ENCODE measurements around the gene GSX1.
A peak's percentile ranks its signal among the peaks of the same experiment; 100 is the strongest.

The GSX1 gene

GRCh38 chr13:27830010-27830409, 37.7 kb downstream of the GSX1 start:
- Histone ChIP-seq H3K4me3 (peak overlapping the region; percentile 48), H3K27ac (no peak overlapping the region)
- TF ChIP-seq CTCF (IDR thresholded peaks at IDR 0.05) = peak; percentile 82
- DNase-seq (ENCODE audit: low spot score) = no peak

- Histone ChIP-seq H3K27ac (no peak overlapping the region), H3K4me3 (no peak overlapping the region)
- no peak for DNase-seq (ENCODE audit: low spot score)
- TF ChIP-seq CTCF (IDR thresholded peaks at IDR 0.05) = no peak
These were observed 40.9 kb downstream of the GSX1 start for GRCh38 chr13:27833206-27833605.

DNA sequence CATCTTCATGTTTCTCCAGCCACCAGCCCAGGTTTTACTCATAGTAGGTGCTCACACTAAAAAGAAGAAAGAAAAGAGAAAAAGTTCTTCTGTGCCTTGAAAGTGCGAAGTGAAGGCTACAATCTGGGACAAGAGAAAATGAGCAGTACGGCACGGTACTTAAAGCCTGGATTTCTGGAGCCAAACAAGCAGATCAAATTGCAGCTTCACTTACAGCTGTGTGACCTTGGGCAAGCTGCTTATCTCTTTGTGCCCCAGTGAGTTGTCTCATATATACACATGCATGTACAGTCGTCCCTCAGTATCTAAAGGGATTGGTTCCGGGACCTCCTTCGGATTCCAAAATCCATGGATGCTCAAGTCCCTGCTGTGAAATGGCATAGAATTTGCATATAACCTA, 41.8 kb downstream of the GSX1 start:
- H3K4me3 ChIP-seq = no peak overlapping the region
- DNase-seq (ENCODE audit: low spot score) = no peak
- no peak overlapping the region for H3K27ac ChIP-seq
- TF ChIP-seq CTCF (IDR thresholded peaks at IDR 0.05) = no peak

DNA sequence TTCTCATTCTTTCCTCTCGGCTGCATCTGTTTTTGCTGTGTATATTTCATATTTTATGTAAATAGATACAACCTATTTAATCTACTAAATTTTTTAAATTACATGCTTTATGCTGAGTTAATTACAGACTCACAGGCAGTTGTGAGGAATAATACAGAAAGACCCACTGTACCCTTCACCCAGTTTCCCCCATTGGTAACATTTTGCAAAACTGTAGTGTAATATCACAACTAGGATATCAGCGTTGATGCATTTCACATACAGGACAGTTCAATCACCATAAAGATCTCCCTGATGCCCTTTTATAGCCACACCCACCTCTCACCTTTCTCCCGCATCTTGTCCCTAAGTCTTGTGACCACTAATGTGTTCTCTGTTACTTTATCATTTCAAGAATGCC, 43.5 kb downstream of the GSX1 start:
- Histone ChIP-seq H3K27ac (no peak overlapping the region), H3K4me3 (no peak overlapping the region)
- no peak for DNase-seq (ENCODE audit: low spot score)
- no peak for TF ChIP-seq CTCF (IDR thresholded peaks at IDR 0.05)

DNA sequence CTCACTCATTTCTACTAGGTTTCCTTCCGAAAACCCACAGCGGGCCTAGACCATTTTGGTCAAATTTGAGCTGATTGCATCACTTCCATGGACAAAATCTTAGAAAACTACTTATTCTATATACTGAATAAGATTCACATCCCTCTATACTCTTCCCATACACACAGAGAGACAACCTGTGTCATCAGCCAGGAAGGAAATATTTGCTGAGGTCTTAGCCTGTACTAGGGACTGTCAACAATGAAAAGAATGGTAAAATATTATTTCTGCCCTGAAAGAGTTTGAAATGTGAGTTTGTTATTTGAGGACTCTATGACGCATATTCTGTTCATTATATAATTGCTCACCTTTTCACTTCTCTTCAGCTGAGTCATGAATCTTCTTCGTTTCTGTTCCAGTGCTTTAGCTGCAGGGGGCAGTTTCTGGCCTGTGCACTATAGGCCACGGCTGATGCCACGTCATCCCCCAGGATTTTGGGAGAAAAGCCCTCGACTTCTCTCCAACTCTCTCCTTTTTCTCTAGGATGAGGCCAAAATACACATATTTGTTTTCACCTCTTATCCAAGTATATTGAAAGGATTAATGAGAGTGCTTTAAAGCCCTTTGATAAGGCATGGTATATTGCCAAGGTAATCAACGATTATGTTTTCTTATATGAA, 47.7 kb downstream of the GSX1 start:
- H3K4me3 ChIP-seq = no peak overlapping the region
- no peak overlapping the region for H3K27ac ChIP-seq
- TF ChIP-seq CTCF (IDR thresholded peaks at IDR 0.05) = no peak
- DNase-seq (ENCODE audit: low spot score) = no peak

DNA sequence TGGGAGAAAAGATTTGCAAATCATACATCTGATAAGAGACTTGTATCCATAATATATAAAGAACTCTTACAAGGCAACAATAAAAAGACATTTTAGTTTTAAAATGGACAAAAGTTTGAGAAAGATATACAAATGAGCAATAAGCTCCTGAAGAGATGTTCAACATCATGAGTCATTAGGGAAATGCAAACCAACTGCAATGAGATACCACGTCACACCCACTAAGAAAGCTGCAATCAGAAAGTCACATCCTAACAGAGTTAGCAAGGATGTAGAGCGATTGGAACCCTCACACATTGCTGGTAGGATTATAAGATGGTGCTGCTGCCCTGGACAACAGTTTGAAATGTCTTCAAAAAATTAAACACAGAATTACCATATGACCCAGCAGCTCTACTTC, 50.3 kb downstream of the GSX1 start:
- no peak for TF ChIP-seq CTCF (IDR thresholded peaks at IDR 0.05)
- no peak overlapping the region for H3K27ac ChIP-seq
- DNase-seq (ENCODE audit: low spot score) = no peak
- H3K4me3 ChIP-seq = no peak overlapping the region

Data from coronary artery (tissue), 2 donors.